NCI-H2107 (cell line): ENCODE measurements around the gene HINT1.
"Not testable (repeated sequence)": the region's sequence is repeated elsewhere in the genome, so short reads cannot be mapped to it uniquely, and the experiment has no call there.

Experiments used
- DNase-seq: peaks from one replicate; lab custom pipeline; 2025; lab: John Stamatoyannopoulos, UW

The HINT1 gene

GRCh38 chr5:131170540-131171275, 5.7 kb upstream of the HINT1 start, which contains the start of gene LYRM7:
Gene LYRM7 (plus strand): TSS chr5:131170944. CDS start chr5:131171021, 77 bp downstream.
- peak; percentile 90 for DNase-seq

- DNase-seq, result no peak
Observed at GRCh38 chr5:131169810-131170539, 4.9 kb upstream of the HINT1 start.

GRCh38 chr5:131167615-131168014, 2.6 kb upstream of the HINT1 start:
- DNase-seq, result no peak

GRCh38 chr5:131164191-131165118, 601 bp downstream of the HINT1 start:
- DNase-seq, result peak; percentile 39

GRCh38 chr5:131163276-131164119, 1.6 kb downstream of the HINT1 start:
- DNase-seq, result no peak

- no peak for DNase-seq
Observed at GRCh38 chr5:131160134-131160533, 4.9 kb downstream of the HINT1 start.

GRCh38 chr5:131156957-131157356, 8.1 kb downstream of the HINT1 start:
- no peak for DNase-seq

- no peak for DNase-seq
Observed at GRCh38 chr5:131156385-131156784, 8.7 kb downstream of the HINT1 start.

- no peak for DNase-seq
Observed at GRCh38 chr5:131151216-131151615, 13.8 kb downstream of the HINT1 start.

- no peak for DNase-seq
Observed at GRCh38 chr5:131150408-131150807, 14.6 kb downstream of the HINT1 start.

- no peak for DNase-seq
Observed at GRCh38 chr5:131148835-131149234, 16.2 kb downstream of the HINT1 start.

GRCh38 chr5:131147258-131147657, 17.8 kb downstream of the HINT1 start:
- DNase-seq, result no peak

- DNase-seq, result no peak
Observed at GRCh38 chr5:131142970-131143617, 22.0 kb downstream of the HINT1 start.

- DNase-seq, result no peak
Observed at GRCh38 chr5:131139321-131139720, 25.7 kb downstream of the HINT1 start.

- not testable (repeated sequence) for DNase-seq
Observed at GRCh38 chr5:131138406-131138805, 26.6 kb downstream of the HINT1 start.

GRCh38 chr5:131133091-131133490, 32.0 kb downstream of the HINT1 start:
- not testable (repeated sequence) for DNase-seq

GRCh38 chr5:131129306-131129705, 35.8 kb downstream of the HINT1 start:
- no peak for DNase-seq

- DNase-seq, result not testable (repeated sequence)
Observed at GRCh38 chr5:131127244-131127643, 37.8 kb downstream of the HINT1 start.

GRCh38 chr5:131114754-131115153, 50.3 kb downstream of the HINT1 start:
- DNase-seq, result no peak

- no peak for DNase-seq
Observed at GRCh38 chr5:131112424-131112823, 52.6 kb downstream of the HINT1 start.

- no peak for DNase-seq
Observed at GRCh38 chr5:131110256-131110594, 54.8 kb downstream of the HINT1 start.
